K562 (cell line): Measurements from ENCODE around the gene KCNE1. TPM values are rescaled to one million over a fixed set of nuclear protein-coding genes. Genes with fewer than 3 reads are reported as not detected.

Experiments used
- ATAC-seq: fragments of 200-7000 bp; cut with Tn5 transposase; 3 replicates; pipeline ENCODE4 v1.9.1; 2020; ENCODE audit warnings: moderate library complexity
- BruUV-seq: library from RNA; stranded (reverse); fragments of 400-500 nt; replicated peaks from 2 replicates; lab custom pipeline; 2021; lab: Mats Ljungman, UMichigan
- CTCF ChIA-PET: fragments of 300-600 bp; formaldehyde crosslinking; extraction: SDS; loops from one replicate; lab custom pipeline; 2021; ENCODE audit warnings: low intra/inter-chr PET ratio; lab: Yijun Ruan, JAX
- POLR2A ChIA-PET: fragments of 300-600, 350-650 bp; sonication (Branson Sonifier 250); formaldehyde crosslinking; extraction: SDS; loops from one replicate; lab custom pipeline; 2021; ENCODE audit warnings: antibody characterized with exemption, inconsistent platforms; lab: Yijun Ruan, JAX
- DNase-seq, 4 experiments: peaks; one replicate each; pipeline versions ENCODE4 v3.0.0 to v3.0.0-alpha.2; 2011 to 2018; ENCODE audit warnings: low spot score in 3 of 4, mixed read lengths in 3 of 4; ENCODE audit errors: extremely low read depth in 1 of 4
- FAIRE-seq: peaks from 2 replicates; lab custom pipeline; 2011; peaks lifted over from hg19 to GRCh38; lab: Jason Lieb, UNC
- H2AFZ ChIP-seq: 2 replicates; pipeline ENCODE4 v1.6.0; 2011; ENCODE audit warnings: low read depth, low read length, control low read depth, inconsistent platforms
- H3K27ac ChIP-seq: fragments of 200-600 bp; 3 replicates; pipeline ENCODE4 v1.8.0; 2011; ENCODE audit warnings: low read depth, mild to moderate bottlenecking, control low read depth, inconsistent platforms, low read length, moderate library complexity, mixed read lengths; ENCODE audit errors: extremely low read depth
- H3K27me3 ChIP-seq, 2 experiments: fragments of 300-600 bp in 1 of 2; 2 replicates in 1 of 2; 3 replicates in 1 of 2; pipeline versions ENCODE4 v1.6.0 to v1.8.0; 2011; ENCODE audit warnings: inconsistent platforms in 2 of 2, low read length in 2 of 2, mild to moderate bottlenecking in 1 of 2, mixed read lengths in 1 of 2, moderate library complexity in 1 of 2; ENCODE audit not compliant: control insufficient read depth in 2 of 2, insufficient read depth in 2 of 2
- H3K36me3 ChIP-seq: fragments of 300-600 bp; 3 replicates; pipeline ENCODE4 v1.8.0; 2011; ENCODE audit warnings: mild to moderate bottlenecking, low read length, inconsistent platforms; ENCODE audit not compliant: control insufficient read depth, insufficient read depth
- H3K4me1 ChIP-seq, 2 experiments: fragments of 200-600 bp in 1 of 2; replicated peaks in 1 of 2; 2 replicates in 1 of 2; 3 replicates in 1 of 2; pipeline versions ENCODE4 v1.5.1 to v1.8.0; 2011; ENCODE audit warnings: inconsistent platforms in 2 of 2, low read length in 2 of 2, mild to moderate bottlenecking in 1 of 2, mixed read lengths in 1 of 2, moderate library complexity in 1 of 2; ENCODE audit not compliant: control insufficient read depth in 2 of 2, insufficient read depth in 2 of 2
- H3K4me2 ChIP-seq: 2 replicates; pipeline ENCODE4 v1.6.1; 2011; ENCODE audit warnings: low read length, control low read depth, inconsistent platforms, mixed read lengths; ENCODE audit not compliant: insufficient read depth
- H3K4me3 ChIP-seq: fragments of 200-600 bp; sonication (generic), shearing (Covaris generic); 2 replicates; pipeline ENCODE4 v1.5.1; 2016; ENCODE audit warnings: control low read depth, inconsistent platforms
- H3K79me2 ChIP-seq: fragments of 200-600 bp; 3 replicates; pipeline ENCODE4 v1.8.0; 2011; ENCODE audit warnings: low read length, inconsistent platforms; ENCODE audit not compliant: control insufficient read depth, insufficient read depth
- H3K9ac ChIP-seq, 2 experiments: 2 replicates each; pipeline versions ENCODE4 v1.6.0 to v1.6.1; 2011; ENCODE audit warnings: low read depth in 2 of 2, low read length in 2 of 2, control low read depth in 1 of 2, inconsistent platforms in 1 of 2, mild to moderate bottlenecking in 1 of 2, mixed read lengths in 1 of 2; ENCODE audit not compliant: insufficient read depth in 1 of 2
- H3K9me1 ChIP-seq: one replicate; pipeline ENCODE4 v1.6.0; 2011; ENCODE audit warnings: inconsistent platforms, mild to moderate bottlenecking, low read length, moderate library complexity; ENCODE audit not compliant: control insufficient read depth, insufficient read depth
- H3K9me3 ChIP-seq: replicated peaks from 2 replicates; pipeline ENCODE4 v1.5.1; 2011; ENCODE audit warnings: low read depth, low read length, inconsistent platforms; ENCODE audit not compliant: control insufficient read depth, insufficient read depth
- H4K20me1 ChIP-seq: replicated peaks from 2 replicates; pipeline ENCODE4 v1.6.1; 2011; ENCODE audit warnings: low read length, inconsistent platforms, mixed read lengths; ENCODE audit not compliant: control insufficient read depth, insufficient read depth
- BHLHE40 ChIP-seq: IDR thresholded peaks from 2 replicates; pipeline ENCODE4 v1.6.1; 2011; ENCODE audit warnings: low read length, improper control_type of control experiment
- CBFA2T2 ChIP-seq: fragments of 450-650 bp; conservative IDR thresholded peaks from 2 replicates; pipeline ENCODE4 v1.6.1; 2017; ENCODE audit warnings: mild to moderate bottlenecking
- NCOA6 ChIP-seq: fragments of 450-650 bp; IDR thresholded peaks from 2 replicates; pipeline ENCODE4 v1.6.1; 2017; ENCODE audit warnings: mild to moderate bottlenecking
- RAD51 ChIP-seq: fragments of 450-650 bp; IDR thresholded peaks from 2 replicates; pipeline ENCODE4 v1.7.1; 2016; ENCODE audit warnings: low read depth, mild to moderate bottlenecking, borderline replicate concordance
- SRSF7 ChIP-seq: fragments of 200-400 bp; formaldehyde crosslinking; optimal IDR thresholded peaks from 2 replicates; pipeline ENCODE3; 2017; ENCODE audit warnings: mild to moderate bottlenecking, low read depth, low read length
- TOE1 ChIP-seq, 2 experiments: fragments of 450-650 bp in 1 of 2; sonication (generic) in 1 of 2; formaldehyde crosslinking in 1 of 2; IDR thresholded peaks; 2 replicates each; pipeline versions ENCODE4 v1.7.1 to v1.8.0; 2016 to 2022; ENCODE audit warnings: borderline replicate concordance in 2 of 2, mild to moderate bottlenecking in 2 of 2, antibody characterized with exemption in 1 of 2, inconsistent platforms in 1 of 2, low read depth in 1 of 2, missing genetic modification reagents in 1 of 2, moderate library complexity in 1 of 2
- USF1 ChIP-seq: sonication (generic); formaldehyde crosslinking; IDR thresholded peaks from 2 replicates; pipeline ENCODE4 v1.9.0; 2022; ENCODE audit warnings: mild to moderate bottlenecking, missing genetic modification reagents
- USF2 ChIP-seq: sonication (generic); formaldehyde crosslinking; IDR thresholded peaks from 2 replicates; pipeline ENCODE4 v1.5.0; 2020; ENCODE audit warnings: missing genetic modification reagents
- ZHX1 ChIP-seq: fragments of 150-350 bp; conservative IDR thresholded peaks from 2 replicates; pipeline ENCODE4 v1.6.1; 2014; ENCODE audit warnings: low read length
- ZNF449 ChIP-seq: fragments of 250-450 bp; sonication (Bioruptor Pico); IDR thresholded peaks from 2 replicates; pipeline ENCODE4 v1.8.0; 2022; ENCODE audit warnings: moderate library complexity, mild to moderate bottlenecking, inconsistent platforms
- WGBS: fragments of 100-300 bp; shearing (Covaris generic); methylation state at CpG from one replicate; pipeline ENCODE4 v1.1.6; 2016; ENCODE audit warnings: low coverage, mixed read lengths; ENCODE audit not compliant: insufficient coverage; ENCODE audit errors: missing lambda C conversion rate; 5-methylcytosine and 5-hydroxymethylcytosine counted together
- in situ Hi-C: fragments of 300-500 bp; cut with MboI; formaldehyde crosslinking; loops from 4 replicates; pipeline ENCODE4 v1.15.0; 2018; ENCODE audit warnings: inconsistent platforms, mixed read lengths
- intact Hi-C: fragments of 100-400 bp; cut with micrococcal nuclease; formaldehyde crosslinking; loops from 2 replicates; pipeline ENCODE4 v1.14.2; 2022
- polyA plus RNA-seq, 8 experiments: library from polyadenylated mRNA; depleted of rRNA in 4 of 8; stranded (reverse) in 5 of 8; unstranded in 3 of 8; fragments of >200 nt; fragmentation: Nextera tagmentation in 2 of 8; fragmentation: Illumina TruSeq in 1 of 8; extraction: Ambion mirVana in 2 of 8; extraction: Trizol in 1 of 8; gene quantifications; 2 replicates each; pipeline versions ENCODE4 v1.2.1 to v1.2.3, GENCODE V29; 2011 to 2014; ENCODE audit warnings: inconsistent platforms in 1 of 8, missing spikeins in 1 of 8
- total RNA-seq, 7 experiments: library from RNA; depleted of rRNA in 6 of 7; stranded (reverse); fragments of >200 nt in 6 of 7; fragmentation: Illumina TruSeq in 2 of 7; extraction: Trizol in 2 of 7; gene quantifications; 2 replicates each; pipeline versions ENCODE4 v1.2.1 to v1.2.3, GENCODE V29; 2011 to 2021; ENCODE audit warnings: low replicate concordance in 1 of 7

The KCNE1 gene
- total and polyA plus RNA-seq, 9 of the 15 experiments (the other 6 are each of a cell fraction or from before 2014, with no cell fraction given) = 0.05 to 0.22 (median 0.11) TPM; not detected in 3

GRCh38 chr21:34558166-34558565 lies 46.2 kb upstream of the KCNE1 start (continued):
- TF ChIP-seq ZHX1 = no peak

- TF ChIP-seq BHLHE40 (0 out of 2 replicates have a peak, but pooled peaks have one; percentile 31), SRSF7 (no peak), RAD51 (peak; percentile 74), USF1 (CRISPR knock-in tag) (peak; percentile 53), USF2 (CRISPR knock-in tag) (peak; percentile 55), TOE1 (IDR thresholded peaks at IDR 0.05; ENCODE audit: borderline replicate concordance) (peak; percentile 64), TOE1 (CRISPR knock-in tag; IDR thresholded peaks at IDR 0.05; ENCODE audit: borderline replicate concordance, low read depth) (no peak), ZNF449 (CRISPR knock-in tag) (no peak), NCOA6 (no peak), CBFA2T2 (0 out of 2 replicates have a peak, but pooled peaks have one; percentile 34)
Observed at GRCh38 chr21:34557261-34557660, 45.3 kb upstream of the KCNE1 start.

More at GRCh38 chr21:34557261-34557660, 45.3 kb upstream of the KCNE1 start:
- intact Hi-C loops (no loop called here), in situ Hi-C loops (no loop called here)
- Histone ChIP-seq H3K4me2 (no peak overlapping the region), H3K9ac (no peak overlapping the region), H3K4me3 (no peak overlapping the region), H4K20me1 (no peaks in the 10 kb centered on the region), H2AFZ (no peak overlapping the region), H3K36me3 (no peaks in the 10 kb centered on the region), H3K27me3 (no peaks in the 10 kb centered on the region; a peak in 2 of 5 replicates), H3K4me1 (no peaks in the 10 kb centered on the region; a peak in 1 of 5 replicates), H3K9me3 (no peaks in the 10 kb centered on the region; the same call in 1 of the 2 replicates), H3K79me2 (no peaks in the 10 kb centered on the region), H3K9me1 (no peaks in the 10 kb centered on the region), H3K27ac (no peak overlapping the region)
- ATAC-seq (no peak), FAIRE-seq (no peak), DNase-seq (no peak)
- WGBS = 4% methylated on average over 5 of the region's 5 CpGs
- no TSS peak for BruUV-seq
- POLR2A ChIA-PET = interaction anchor here (0.7 to 1.2 kb wide), 2 partner anchors 11 to 366 kb away, joined by 3 read pairs; no protein-coding TSS in a partner anchor
- CTCF ChIA-PET = no interaction called here
